ENCODE results near the gene LHX1.

LHX1 gene

GRCh38 chr17:36939052-36939801 is 2.0 kb downstream of the LHX1 start:
- DNase-seq (ENCODE audit: low spot score) = no peak

DNA sequence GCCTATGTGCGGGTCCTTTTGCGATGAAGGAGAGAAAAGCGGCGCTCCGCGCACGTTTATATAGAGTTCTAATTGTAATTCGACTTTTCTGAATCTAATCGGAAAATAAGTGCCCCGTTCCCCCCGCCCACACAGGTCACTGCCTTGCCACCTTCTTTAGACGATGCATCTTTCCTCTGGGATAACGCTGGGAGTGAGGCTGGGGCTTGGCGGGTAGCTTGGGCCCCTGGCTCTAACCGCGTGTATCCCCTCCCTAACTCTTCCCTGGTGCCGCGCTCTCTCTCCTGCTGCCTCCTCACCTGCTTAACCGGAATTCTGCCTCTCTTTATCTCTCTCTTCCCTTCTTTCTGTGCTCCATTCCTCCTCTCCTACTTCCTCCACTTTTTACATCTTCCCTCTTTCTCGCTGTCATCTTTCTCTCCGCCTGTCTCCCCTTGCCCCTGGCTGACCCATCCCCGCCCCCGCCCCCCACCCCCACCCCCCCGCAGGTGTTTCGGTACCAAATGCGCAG is 2.6 kb downstream of the LHX1 start:
- DNase-seq (ENCODE audit: low spot score) = no peak

DNA sequence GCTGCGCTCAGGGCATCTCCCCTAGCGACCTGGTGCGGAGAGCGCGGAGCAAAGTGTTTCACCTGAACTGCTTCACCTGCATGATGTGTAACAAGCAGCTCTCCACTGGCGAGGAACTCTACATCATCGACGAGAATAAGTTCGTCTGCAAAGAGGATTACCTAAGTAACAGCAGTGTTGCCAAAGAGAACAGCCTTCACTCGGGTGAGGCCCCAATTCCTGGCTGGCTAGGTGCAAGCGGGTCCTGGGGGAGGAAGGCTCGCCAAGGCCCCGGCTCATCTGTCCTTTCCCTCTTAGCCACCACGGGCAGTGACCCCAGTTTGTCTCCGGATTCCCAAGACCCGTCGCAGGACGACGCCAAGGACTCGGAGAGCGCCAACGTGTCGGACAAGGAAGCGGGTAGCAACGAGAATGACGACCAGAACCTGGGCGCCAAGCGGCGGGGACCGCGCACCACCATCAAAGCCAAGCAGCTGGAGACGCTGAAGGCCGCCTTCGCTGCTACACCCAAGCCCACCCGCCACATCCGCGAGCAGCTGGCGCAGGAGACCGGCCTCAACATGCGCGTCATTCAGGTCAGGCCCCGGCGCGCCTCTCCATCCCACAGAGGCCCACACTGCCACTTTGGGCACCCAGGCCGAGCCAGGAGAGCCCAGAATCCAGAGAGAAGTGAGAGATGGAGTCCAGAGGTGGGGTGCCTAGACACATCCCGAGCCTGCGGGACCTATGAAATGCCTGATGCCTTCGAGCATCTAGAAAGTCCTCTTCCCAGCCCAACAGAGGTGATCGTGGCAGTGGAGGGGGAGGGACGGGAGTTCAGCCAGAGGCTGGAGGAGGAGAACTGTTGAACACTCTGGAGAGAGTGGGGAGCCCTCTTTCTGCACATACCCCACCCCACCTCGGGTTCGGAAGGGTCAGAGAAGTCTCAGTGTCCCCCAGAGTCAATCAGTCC is 3.3 kb downstream of the LHX1 start:
- no peak for DNase-seq (ENCODE audit: low spot score)

DNA sequence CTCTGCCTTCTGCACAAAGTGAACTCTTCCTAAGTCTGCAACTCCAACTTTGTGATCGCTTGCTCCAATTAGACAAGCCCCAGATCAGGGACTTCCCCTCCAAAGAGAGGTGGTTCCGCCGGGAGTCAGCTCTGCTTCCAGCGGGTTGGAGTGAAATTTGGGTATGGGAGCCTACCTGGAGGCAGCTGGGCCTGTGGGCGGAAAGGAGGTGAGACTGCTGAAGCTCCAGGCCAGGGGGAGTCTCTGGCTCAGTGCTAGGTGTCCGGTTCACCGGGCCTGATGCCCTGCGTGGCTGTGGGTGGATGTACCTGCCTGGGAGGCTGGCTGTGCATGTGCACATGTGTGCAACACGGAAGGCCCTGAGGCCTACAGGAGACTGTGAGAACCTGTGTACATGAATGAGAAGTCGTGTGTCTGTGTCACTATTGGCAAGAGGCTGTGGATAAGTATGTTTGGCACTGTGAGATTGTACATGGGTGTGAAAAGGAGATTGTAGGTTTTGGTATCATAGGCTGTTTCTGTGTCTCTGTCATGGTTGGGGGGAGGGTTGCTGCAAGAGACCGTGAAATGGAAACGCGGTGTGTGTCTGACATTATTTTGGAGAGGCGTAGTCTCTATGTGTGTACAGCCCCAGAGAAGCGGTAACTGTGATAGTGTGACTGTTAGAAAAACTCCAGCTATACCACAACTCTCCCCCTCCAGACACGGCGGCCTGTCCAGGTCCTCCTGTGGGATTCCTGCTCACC is 4.2 kb downstream of the LHX1 start:
- no peak for DNase-seq (ENCODE audit: low spot score)

DNA sequence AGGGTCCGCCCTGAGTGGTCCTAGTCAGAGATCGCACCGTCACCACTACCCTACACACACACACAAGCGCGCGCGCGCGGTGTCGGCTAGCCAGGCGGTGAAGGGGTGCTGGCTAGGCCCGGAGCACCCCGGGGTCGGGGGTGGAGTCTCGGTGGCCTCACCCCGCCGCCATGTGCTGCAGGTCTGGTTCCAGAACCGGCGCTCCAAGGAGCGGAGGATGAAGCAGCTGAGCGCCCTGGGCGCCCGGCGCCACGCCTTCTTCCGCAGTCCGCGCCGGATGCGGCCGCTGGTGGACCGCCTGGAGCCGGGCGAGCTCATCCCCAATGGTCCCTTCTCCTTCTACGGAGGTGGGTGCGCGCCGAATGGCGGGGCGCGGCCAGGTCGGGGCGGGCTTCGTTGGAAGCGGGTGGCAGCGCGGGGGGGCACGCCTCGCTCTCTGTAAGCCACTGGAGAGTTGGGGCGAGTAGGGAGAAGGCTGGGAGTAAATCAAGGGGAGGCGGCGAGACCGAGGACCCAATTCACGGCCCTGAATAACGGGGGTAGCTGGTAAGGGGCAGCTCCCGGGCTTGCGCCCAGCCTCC is 4.8 kb downstream of the LHX1 start:
- DNase-seq (ENCODE audit: low spot score) = no peak

DNA sequence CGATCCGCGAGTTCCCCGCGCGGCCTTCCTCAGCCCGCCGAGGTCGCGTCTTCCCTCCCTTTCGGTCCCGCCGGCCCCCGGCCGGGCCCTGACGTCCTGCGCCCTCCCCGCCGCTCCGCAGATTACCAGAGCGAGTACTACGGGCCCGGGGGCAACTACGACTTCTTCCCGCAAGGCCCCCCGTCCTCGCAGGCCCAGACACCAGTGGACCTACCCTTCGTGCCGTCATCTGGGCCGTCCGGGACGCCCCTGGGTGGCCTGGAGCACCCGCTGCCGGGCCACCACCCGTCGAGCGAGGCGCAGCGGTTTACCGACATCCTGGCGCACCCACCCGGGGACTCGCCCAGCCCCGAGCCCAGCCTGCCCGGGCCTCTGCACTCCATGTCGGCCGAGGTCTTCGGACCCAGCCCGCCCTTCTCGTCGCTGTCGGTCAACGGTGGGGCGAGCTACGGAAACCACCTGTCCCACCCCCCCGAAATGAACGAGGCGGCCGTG is 5.4 kb downstream of the LHX1 start:
- DNase-seq (ENCODE audit: low spot score) = no peak

DNA sequence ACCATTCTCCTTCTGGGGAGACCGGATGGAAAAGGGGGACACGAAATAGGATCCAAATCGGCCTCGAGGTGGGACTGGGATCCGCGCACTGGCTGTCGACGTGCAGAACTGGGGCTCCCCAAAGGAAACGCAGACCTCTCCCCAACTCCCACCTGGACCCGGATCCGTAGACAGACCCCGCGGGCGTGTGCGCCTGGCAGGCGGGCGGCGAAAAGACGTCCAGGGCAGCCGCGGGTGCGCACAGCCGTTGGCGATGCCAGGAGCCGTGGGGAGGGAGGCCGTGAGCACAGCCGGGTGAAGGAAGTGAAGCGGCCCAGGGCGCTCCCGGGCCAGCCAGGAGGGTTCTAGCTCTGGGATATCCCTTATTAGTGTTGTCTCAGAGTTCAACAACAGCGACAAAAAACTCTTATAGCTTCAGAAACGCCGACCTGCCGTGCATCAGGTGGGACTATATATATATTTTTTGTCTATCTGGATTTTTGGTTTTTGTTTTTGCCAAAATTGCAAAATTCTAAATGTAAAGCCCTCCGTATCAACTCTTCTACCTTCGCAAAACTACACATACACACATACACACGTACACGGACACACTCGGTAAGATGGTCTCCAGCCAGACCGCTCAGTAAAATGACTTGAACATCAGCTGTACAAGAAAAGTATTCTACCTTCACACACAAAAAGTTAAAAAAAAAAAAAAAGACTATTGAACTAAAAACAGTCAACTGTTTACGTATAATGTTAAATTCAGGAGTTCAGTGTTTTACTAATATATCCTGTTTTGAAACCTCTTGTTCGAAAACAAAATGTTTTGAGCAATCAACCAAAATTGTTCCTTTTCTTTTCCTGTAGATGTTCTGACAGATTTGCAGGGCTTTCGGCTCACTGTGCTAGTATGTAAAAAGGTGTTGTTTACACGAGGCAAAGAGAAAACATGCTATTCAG is 6.2 kb downstream of the LHX1 start:
- DNase-seq (ENCODE audit: low spot score) = no peak

- DNase-seq (ENCODE audit: low spot score) = no peak
These were observed 7.3 kb downstream of the LHX1 start for GRCh38 chr17:36944553-36944952.

DNA sequence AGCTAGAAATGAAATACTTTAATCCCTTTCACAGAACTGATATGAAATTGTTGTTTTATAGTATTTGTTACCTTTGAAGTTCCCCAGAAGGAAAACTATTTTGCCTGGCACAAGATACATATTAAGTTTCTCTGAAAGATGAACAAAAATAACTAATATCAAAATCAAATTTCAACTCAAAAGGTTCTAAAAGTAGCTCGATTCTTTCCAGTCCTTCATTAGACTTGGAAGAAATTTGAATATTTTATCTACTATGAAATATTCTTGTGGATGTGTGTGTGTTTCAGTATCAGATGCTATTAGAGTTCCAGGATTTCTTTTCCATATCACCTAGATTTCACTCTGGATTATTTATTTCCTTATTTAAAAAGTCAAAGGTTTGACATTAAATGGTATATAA is 7.9 kb downstream of the LHX1 start:
- DNase-seq (ENCODE audit: low spot score) = no peak

DNA sequence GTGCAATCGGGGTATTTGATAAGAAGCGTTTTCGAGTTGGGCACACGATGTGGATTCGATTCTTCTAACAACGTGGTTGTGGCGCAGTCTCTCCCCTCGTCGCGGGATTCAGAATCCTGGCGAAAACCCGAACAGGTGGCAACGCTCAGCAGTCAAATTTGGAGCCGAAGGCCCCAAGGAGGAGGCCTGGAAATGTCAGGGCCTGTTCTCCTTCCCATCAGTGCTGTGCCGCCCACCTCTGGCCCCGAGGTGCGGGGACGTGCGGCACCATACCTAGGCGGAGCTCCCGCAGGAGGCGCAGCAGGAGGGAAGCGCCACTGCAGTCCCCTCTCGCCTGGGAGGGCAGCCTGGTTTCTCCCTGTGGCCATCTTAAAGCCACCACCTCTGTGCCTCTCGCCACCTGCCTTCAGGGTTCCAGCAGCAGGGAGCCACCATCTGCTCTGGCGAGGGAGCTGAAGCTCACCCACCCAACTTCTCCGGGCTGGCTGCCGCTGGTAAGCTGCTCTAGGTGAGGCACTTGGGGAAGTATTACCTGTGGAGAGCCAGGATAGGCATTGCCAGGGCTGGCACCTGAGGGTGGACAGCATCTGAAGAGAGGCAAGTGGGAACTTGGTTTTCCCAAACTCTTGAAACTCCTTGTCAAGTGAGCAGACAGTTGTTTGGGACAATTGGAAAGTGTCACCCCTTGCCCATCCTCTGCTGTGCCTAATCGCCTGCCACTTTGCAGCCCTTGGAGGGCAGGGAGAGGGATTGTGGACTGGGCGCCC is 8.9 kb downstream of the LHX1 start:
- DNase-seq (ENCODE audit: low spot score) = no peak

DNA sequence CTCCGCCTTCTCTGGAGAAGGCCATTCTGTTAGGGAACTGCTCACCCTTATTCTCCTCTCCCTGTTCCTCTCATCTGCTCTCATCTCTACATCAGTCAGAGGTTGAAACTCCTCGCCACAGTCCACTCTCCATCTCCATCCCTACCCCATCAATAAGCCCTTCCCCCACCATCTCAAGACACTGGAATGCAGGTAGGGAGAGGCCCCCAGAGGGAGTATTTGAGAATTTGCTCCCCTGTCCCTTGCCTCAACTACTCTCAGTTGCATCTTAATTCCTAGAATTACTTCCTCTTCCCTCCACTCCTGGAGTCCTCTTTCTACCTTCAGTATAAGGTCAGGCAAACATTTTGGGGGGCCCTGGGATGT is 9.4 kb downstream of the LHX1 start:
- DNase-seq (ENCODE audit: low spot score) = no peak

GRCh38 chr17:36947922-36948716 is 10.8 kb downstream of the LHX1 start:
- DNase-seq (ENCODE audit: low spot score) = peak; percentile 33

GRCh38 chr17:36948717-36949460 is 11.6 kb downstream of the LHX1 start, which contains the start of gene AATF:
AATF (plus strand) TSS chr17:36948954; CDS start chr17:36949126, 172 bp downstream.
- DNase-seq (ENCODE audit: low spot score) = peak; percentile 96

DNA sequence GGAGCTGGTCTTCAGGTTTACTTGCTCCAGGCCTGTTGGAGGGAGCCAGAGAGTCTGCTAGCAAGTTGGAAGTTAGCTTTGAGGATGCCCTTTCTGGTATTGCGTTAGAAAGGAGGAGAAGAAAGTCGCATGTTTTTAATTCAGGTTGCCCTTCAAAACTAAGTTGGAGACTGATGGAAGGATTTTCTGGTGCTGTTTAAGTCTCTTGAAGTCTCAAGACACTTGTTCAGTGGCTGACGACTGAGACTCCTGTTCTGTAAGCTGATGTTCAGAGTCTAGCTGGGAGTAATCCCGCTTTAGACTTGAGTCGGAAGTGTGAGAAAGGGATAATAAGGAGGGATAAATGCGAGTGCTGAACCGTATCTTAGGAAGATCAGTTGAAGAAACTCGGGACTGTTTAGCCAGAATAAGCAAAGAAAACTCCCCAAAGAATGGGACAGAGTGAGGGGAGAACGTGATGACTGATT is 12.2 kb downstream of the LHX1 start:
- DNase-seq (ENCODE audit: low spot score) = peak; percentile 46

DNA sequence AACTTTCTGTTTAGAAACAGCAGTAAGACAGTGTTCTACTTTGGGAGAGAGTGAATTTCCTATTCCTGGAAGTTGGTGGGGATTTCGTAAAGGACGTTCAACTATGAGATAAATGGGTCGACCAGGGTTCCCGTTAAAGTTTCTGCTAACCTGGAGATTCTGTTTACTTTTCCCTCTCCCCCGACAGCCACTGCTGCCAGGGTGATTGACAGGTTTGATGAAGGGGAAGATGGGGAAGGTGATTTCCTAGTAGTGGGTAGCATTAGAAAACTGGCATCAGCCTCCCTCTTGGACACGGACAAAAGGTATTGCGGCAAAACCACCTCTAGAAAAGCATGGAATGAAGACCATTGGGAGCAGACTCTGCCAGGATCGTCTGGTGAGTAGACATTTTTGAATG is 12.8 kb downstream of the LHX1 start:
- DNase-seq (ENCODE audit: low spot score) = no peak

DNA sequence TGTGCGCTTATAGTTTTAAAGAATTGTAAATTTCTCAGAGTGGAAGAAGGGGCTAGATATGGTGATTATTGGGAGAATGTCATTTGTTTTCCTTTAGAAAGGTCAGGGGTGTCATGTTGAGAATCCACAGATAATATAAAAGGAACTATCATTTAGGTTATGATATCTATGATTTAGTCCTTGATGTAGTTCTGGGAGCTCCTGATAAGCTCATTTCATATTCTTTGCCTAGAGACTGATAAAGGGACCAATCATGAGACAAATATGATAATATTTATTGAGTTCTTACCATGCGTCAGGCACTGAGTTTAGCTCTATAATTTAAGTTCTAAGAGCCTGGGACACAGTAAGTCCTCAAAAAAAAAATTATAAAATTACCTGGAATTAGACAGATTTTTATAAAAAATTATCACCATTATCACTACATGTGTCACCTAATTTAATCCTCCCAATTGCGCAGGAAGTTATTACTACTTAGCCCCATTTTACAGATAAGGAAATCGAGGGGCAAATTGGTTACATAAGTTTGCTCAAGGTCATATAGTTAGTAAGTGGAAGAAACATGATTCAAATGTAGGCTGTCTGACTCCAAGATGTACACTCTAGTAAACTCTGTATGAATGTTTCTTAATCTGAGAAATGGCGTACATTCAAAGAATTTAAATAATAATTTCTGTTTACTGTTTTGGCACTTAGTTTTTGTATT is 14.0 kb downstream of the LHX1 start:
- DNase-seq (ENCODE audit: low spot score) = no peak

GRCh38 chr17:36971508-36971907 is 34.2 kb downstream of the LHX1 start:
- DNase-seq (ENCODE audit: low spot score) = no peak

Data from hematopoietic multipotent progenitor cell treated with erythropoietin and hydrocortisone succinate and interleukin-3 and kit ligand, for 17 days (in vitro differentiated cells).